GM19452 (cell line): ENCODE measurements around the gene LAG3.

ENCODE experiments used
- ATAC-seq: cut with Tn5 transposase; IDR thresholded peaks from one replicate; pipeline ENCODE4 v1.9.1; 2021; ENCODE audit not compliant: unreplicated experiment

The LAG3 gene

GRCh38 chr12:6771091-6771495, 1.2 kb upstream of the LAG3 start:
- no peak for ATAC-seq

DNA sequence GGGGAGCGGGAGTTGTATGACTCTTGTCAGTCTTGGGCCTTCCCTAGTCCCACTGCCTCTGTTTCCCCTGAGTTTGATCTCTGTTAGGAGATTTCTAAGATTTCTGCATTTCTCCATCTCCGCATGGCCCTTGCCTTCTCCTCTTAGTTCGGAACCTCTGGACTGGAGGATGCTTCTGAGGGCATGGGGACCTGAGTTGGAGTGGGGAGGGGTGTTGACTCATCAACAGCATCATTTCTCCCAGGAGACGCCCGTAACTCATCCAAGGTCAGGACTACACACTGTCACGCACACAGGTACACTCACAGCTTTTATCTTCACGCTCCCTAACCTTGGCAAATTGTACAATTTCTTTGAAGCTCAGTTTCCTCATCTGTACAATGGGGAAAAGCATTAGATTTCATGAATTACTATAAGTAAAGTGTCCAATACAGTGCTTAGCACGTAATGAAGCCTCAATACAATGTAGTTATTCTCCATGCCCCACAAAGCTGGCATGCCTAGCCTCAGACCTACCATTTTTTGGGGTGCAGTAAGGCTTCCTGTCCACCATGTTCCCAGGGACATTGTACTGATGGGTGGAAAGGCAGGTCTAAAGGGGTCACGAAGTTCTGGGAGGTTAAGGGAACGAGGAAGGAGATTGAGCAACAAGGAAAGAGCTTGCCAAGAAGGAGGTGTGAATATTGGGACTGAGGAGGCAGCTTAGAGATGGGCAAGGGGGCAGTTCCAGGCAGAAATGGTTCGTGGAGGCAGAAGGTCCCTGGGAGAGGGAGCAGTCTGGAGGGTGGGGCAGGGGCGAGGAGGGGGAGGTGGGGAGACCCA, 600 bp upstream of the LAG3 start:
- no peak for ATAC-seq

- ATAC-seq = no peak
Observed at GRCh38 chr12:6772726-6773589, 638 bp downstream of the LAG3 start.

- no peak for ATAC-seq
Observed at GRCh38 chr12:6773590-6774351, 1.5 kb downstream of the LAG3 start.

DNA sequence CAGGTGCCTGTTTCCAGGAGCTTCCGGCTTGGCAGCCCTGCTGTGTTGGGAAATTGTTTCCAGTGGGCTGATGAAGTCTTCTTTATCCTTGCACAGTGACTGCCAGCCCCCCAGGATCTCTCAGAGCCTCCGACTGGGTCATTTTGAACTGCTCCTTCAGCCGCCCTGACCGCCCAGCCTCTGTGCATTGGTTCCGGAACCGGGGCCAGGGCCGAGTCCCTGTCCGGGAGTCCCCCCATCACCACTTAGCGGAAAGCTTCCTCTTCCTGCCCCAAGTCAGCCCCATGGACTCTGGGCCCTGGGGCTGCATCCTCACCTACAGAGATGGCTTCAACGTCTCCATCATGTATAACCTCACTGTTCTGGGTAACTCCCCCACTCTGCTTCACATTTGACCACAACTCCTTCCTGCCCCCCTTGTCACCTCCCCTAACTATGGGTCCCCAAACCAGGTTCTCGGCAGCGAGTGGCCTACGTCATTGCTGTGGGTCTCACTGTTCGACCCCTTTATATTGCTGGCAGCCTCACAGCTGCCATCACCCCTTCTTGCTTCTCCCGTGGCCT, 2.3 kb downstream of the LAG3 start:
- ATAC-seq = no peak

DNA sequence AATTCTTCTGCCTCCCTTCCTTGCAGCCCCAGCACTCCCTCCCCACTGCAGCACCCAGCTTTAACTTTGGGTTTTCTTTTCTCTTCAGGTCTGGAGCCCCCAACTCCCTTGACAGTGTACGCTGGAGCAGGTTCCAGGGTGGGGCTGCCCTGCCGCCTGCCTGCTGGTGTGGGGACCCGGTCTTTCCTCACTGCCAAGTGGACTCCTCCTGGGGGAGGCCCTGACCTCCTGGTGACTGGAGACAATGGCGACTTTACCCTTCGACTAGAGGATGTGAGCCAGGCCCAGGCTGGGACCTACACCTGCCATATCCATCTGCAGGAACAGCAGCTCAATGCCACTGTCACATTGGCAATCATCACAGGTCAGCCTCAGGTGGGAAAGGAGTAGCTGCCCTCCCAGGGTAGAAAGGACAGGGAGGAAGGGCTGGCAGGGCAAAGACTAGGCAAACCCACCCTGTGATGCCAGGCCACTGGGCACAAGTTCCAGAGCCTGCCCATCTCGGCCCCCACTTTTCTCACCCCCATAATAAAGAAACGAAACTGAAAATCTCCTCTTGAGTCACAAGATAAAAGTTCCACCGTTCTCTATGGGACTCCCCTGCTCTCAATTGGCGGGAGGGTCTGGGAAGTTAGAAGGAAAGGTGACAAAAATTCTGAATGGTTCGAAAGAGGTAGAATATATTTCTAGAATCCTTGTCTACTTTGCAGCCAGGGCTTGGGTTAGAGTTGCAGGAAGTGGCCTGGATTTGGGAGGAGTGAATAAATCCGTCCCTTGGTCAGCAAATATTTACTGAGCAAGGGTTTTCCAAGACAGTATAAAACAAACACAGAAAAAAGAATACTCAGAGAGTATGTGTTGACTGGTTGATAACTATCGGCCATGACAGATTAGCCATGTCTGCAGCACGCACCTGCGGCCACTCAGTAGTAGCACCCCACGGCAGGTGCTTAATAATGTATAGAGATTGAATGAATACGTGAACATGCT, 3.2 kb downstream of the LAG3 start:
- ATAC-seq = no peak

DNA sequence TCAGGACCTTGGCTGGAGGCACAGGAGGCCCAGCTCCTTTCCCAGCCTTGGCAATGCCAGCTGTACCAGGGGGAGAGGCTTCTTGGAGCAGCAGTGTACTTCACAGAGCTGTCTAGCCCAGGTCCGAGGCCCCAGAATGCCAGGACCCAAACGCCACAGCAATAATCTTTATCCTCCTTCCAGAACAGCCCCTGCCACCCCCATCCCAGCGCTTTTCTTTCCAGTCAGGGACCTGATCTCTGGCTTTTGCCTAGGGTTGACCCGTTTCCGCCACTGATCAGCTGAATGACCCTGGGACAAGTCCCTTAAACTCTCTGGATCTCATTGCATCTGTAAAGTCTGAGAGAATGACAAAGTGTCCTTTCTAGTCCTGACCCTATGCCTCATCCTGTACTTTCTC, 5.1 kb downstream of the LAG3 start:
- ATAC-seq = no peak

DNA sequence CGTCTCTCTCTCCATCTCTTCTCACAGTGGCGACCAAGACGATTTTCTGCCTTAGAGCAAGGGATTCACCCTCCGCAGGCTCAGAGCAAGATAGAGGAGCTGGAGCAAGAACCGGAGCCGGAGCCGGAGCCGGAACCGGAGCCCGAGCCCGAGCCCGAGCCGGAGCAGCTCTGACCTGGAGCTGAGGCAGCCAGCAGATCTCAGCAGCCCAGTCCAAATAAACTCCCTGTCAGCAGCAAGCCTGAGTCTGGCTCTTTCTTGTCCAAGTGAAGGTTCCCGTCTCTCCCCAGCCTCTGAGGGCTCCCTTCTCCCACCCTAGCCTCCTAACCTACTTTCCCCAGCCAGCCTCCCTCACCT, 5.9 kb downstream of the LAG3 start:
- ATAC-seq = no peak

DNA sequence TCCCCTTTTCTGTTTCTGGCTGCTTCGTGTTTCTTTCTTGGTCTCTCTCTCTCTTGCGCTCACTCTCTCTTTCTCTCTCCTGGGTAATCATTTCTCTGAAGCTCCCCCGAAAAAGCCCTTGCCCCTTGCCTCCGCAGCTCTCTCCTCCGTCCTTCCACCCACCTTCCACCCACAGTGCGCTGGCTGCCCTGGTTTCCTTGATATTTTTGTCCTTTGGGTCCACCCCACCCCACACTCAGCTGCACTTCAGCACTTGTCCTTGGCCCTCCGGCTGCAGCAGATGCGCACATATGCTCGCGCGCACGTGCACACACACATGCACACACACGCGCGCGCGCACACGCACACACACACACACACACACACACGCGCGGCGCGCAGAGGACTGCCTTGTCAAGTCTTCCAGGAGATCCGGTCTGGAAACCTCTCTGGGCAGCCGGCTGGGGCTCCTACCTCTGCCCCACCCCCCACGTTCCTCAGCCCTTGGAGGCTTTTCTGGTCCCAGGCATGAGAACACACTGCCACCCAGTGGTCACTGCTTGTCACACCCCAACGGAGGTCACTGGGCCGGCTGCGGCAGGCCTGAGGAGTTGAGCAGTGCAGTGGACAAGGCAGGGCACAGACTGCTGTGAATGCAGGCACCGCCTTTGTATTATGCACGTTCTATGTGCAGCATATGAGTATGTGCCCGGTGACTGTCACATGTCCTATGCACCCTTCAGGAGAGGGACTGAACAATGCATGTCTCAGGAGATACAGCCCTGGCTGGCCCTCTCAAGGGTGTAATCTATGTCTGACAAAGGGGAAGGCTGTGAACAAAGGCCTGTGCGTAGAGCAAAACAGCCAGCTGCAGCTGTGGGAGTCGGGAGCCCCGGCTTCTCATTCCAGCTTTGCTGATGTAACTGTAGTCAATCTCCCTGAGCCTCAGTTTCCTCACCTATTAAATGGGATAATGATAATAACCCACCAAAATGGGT, 6.5 kb downstream of the LAG3 start:
- peak; percentile 90 for ATAC-seq

DNA sequence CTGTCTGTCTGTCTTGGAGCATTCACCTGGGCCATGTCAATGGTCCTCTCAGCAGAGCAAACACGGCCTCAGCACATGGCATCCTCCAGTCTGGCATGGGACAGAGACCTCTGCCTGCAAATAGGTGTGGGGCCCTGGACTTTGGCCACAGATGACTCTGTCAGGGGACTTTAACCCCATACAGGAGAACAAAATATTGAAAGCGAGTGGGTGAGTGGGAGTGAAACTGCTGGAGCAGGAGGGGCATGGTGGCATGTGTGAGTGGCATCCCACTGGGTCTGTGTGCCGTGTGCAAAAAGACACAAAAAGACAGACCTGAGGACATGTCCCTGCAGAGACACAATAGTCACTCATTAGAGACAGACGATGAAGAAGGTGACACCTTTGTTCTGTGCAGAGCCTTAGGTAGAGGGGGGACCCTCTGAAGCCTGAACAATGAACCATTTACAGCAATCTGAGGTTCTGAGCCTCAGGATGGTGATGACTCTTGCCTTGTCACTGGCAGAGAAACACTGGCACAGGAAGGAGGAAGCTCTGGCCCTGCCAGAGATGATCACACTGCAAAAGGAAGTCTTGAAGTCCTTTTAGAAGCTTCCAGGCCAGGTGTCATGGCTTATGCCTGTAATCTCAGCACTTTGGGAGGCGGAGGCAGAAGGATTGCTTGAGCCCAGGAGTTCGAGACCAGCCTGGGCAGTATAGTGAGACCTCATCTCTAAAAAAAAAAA, 7.5 kb downstream of the LAG3 start:
- no peak for ATAC-seq

GRCh38 chr12:6780573-6780972, 8.3 kb downstream of the LAG3 start:
- ATAC-seq = no peak

- no peak for ATAC-seq
Observed at GRCh38 chr12:6782119-6782518, 9.8 kb downstream of the LAG3 start.

DNA sequence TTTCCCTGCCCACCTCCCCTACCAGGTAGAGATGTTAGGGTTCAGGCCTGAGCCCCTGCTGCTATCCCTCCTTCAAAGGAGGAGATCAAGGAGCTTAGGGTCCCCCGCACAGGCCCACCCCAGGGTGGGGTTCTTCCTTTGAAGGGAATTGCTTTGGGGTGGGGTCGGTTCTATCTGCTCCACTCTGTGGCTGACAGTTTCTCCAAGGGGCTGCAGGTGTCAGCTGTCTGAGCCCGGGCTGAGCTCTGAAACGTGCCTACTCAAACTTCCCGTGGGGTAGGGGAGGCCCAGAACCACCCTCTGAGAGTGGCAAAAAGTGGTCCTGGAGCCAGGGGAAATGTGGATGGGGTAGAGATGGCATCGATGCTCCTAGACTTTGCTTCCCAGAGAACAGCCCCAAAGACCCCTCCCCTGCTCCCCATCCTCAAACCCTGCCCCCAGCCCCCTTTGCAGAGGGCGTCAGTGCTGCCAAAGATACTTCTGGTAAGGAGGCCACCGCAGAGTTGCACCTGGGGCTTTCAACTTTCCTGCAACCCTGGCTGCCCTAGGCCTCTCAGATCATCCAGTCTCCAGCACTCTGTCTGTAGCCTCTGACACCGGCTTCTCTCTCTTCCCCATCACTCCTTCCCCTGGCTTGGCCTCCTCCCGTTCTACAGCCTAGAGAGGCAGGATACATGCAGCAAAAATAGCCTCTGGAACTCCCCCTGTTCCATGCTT, 10.7 kb downstream of the LAG3 start:
- no peak for ATAC-seq

GRCh38 chr12:6783828-6784227, 11.5 kb downstream of the LAG3 start:
- ATAC-seq = no peak

- ATAC-seq = no peak
Observed at GRCh38 chr12:6784296-6784695, 12.0 kb downstream of the LAG3 start.

DNA sequence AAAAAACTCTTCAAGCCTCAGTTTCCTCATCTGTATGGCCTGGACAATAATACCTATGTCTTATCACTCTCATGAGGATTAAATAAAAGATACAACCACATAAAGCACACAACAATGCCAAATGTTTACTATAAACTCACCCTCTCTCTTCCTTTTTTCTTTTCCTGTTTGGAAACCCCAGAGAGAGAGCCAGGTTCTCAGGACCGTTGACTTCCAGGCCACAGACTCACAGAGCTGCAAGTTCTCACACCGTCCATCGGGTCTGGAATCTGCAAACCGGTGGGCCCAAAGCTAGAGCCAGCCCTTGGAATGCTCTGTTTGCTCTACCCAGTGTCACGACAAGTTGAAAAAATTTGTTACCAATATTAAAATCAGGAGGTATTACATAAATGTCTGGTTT, 12.4 kb downstream of the LAG3 start:
- no peak for ATAC-seq

DNA sequence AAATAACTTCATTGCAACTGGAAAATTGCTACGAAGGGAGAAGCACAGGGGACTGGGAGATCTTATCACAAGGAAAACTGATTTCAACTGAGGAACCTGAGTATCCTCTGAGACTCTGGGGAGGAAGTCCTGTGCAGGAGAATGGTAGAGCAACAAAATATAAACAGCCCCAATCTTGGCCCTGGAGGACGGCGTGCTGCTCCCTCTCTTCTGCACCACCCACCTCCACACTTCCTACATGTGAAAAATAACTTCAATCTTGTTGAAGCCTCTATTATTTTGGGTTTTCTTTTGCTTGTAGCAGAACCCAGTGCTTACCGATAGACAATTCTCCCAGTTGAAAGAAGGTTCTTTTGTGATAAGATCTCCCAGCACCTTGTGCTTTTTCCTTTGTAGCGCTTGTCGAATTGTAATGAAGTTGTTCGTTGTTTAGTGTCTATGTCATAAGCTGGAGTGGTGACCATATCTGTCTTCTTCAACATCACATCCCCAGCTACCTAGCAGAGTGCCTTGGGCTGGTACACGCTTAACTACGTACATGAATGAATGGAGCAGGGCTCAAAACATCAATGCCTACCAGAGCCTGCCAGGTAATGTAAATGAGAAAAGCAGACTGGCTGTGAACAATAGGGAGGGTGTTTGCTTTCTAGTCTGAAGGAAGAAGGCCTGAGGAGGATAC, 14.2 kb downstream of the LAG3 start:
- no peak for ATAC-seq
